ENCODE results near the gene PRICKLE4. TPM values are rescaled to one million over a fixed set of nuclear protein-coding genes. Genes with fewer than 3 reads are reported as not detected.

The PRICKLE4 gene
- total and polyA plus RNA-seq, 2 of the 13 experiments (the other 11 are each of a cell fraction or from before 2014, with no cell fraction given): 0.92 to 1.2 TPM

DNA sequence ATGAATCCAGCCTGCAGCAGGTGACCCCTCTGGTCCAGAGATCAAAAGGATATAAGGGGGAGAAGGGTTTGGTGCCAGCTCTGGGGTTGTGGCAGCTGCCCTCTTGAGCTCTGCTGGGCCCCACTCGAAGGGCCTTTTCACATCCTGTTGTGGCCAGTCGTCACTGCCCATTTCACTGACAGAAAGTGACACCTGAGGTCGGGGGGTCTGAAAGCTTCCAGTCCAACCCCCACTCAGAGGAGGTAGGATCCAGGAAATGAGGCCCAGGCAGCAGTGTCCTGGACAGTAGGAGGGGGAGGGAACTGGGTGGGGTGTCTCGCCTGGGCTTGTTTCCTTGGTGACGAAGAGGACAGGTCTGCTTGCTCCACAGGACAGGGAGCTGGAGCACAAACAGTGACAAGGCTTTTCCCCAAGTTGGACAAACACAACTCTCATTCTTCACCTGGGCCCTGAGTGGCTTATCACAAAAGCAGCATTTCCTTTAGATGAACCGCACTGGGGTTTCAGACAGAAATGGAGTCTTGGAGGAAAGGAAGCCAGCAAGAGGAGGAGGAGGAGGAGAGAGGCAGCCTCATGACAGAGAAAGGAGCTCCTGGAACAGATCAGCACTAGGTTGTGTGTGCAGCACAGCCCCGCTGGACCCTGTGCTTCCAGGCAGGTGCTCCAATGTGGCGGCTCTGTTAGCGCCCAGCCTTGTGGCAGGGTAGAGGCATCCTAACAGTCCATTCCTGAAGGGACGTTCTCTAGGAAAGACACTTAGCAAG lies 11.9 kb upstream of the PRICKLE4 start (continued):
- no peak; the same call in 1 of the 2 replicates for TF ChIP-seq ZNF574 (CRISPR knock-in tag; IDR thresholded peaks at IDR 0.05)
- no peak for TF ChIP-seq CBFB (CRISPR knock-in tag; IDR thresholded peaks at IDR 0.05)
- TF ChIP-seq AGO2 (optimal IDR thresholded peaks at IDR 0.05; ENCODE audit: low read depth, low read length): no peak
- no peak for TF ChIP-seq ZNF780A (CRISPR knock-in tag; IDR thresholded peaks at IDR 0.05)
- TF ChIP-seq MEIS2 (CRISPR knock-in tag; IDR thresholded peaks at IDR 0.05): peak; percentile 82
- peak; percentile 65; the same call in 1 of the 2 replicates for TF ChIP-seq ELF3 (CRISPR knock-in tag; IDR thresholded peaks at IDR 0.05)
- TF ChIP-seq ZBTB1 (CRISPR knock-in tag; IDR thresholded peaks at IDR 0.05; ENCODE audit: borderline replicate concordance): no peak
- TF ChIP-seq ESRRA (CRISPR knock-in tag; IDR thresholded peaks at IDR 0.05; ENCODE audit: low read depth): no peak
- no peak for TF ChIP-seq TAF15 (IDR thresholded peaks at IDR 0.05; ENCODE audit: low read depth, low read length, poor library complexity, severe bottlenecking)
- 0 out of 2 replicates have a peak, but pooled peaks have one; percentile 52 for TF ChIP-seq ZFP37 (CRISPR knock-in tag; IDR thresholded peaks at IDR 0.05; ENCODE audit: borderline replicate concordance)
- TF ChIP-seq ZNF598 (CRISPR knock-in tag; IDR thresholded peaks at IDR 0.05; ENCODE audit: borderline replicate concordance): no peak
- TF ChIP-seq POLR2AphosphoS5 (IDR thresholded peaks at IDR 0.05; ENCODE audit: low read depth, low read length): no peak
- TF ChIP-seq RELA (CRISPR knock-in tag; IDR thresholded peaks at IDR 0.05): no peak
- TF ChIP-seq GATAD1 (CRISPR knock-in tag; IDR thresholded peaks at IDR 0.05): no peak
- TF ChIP-seq HHEX (CRISPR knock-in tag; IDR thresholded peaks at IDR 0.05): no peak
- TF ChIP-seq ZNF317 (CRISPR knock-in tag; IDR thresholded peaks at IDR 0.05): no peak
- TF ChIP-seq, protein P1, sequence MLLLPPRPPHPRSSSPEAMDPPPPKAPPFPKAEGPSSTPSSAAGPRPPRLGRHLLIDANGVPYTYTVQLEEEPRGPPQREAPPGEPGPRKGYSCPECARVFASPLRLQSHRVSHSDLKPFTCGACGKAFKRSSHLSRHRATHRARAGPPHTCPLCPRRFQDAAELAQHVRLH (CRISPR knock-in tag; IDR thresholded peaks at IDR 0.05; ENCODE audit: borderline replicate concordance, low read depth): no peak
- TF ChIP-seq CENPT (CRISPR knock-in tag; IDR thresholded peaks at IDR 0.05; ENCODE audit: low read depth): no peak
- TF ChIP-seq ZNF180 (CRISPR knock-in tag; IDR thresholded peaks at IDR 0.05; ENCODE audit: borderline replicate concordance, low read depth): no peak
- TF ChIP-seq FOXK2 (IDR thresholded peaks at IDR 0.05): no peak
- TF ChIP-seq ATF1 (CRISPR knock-in tag; IDR thresholded peaks at IDR 0.05): no peak
- no peak for TF ChIP-seq SNAPC2 (CRISPR knock-in tag; IDR thresholded peaks at IDR 0.05)
- no peak for TF ChIP-seq ETV6 (CRISPR knock-in tag; conservative IDR thresholded peaks at IDR 0.05)
- no peak for TF ChIP-seq MYC (CRISPR knock-in tag; IDR thresholded peaks at IDR 0.05; ENCODE audit: borderline replicate concordance)
- TF ChIP-seq ZMAT5 (CRISPR knock-in tag; IDR thresholded peaks at IDR 0.05; ENCODE audit: borderline replicate concordance, low read depth): no peak
- TF ChIP-seq ZNF549 (CRISPR knock-in tag; IDR thresholded peaks at IDR 0.05): no peak
- no peak for TF ChIP-seq ZNF770 (CRISPR knock-in tag; IDR thresholded peaks at IDR 0.05)
- TF ChIP-seq ZNF232 (CRISPR knock-in tag; IDR thresholded peaks at IDR 0.05; ENCODE audit: borderline replicate concordance): peak; percentile 32; the same call in 1 of the 2 replicates

All from HepG2 (cell line).